CD14-positive monocyte (primary cell): ENCODE results near the gene SLC25A13. TPM values are rescaled to one million over a fixed set of nuclear protein-coding genes. Genes with fewer than 3 reads are reported as not detected.

Experiments
- DNase-seq, 3 donors: peaks; one replicate each; pipeline ENCODE4 v3.0.0-alpha.2; 2011 to 2022
- H2AFZ ChIP-seq: 2 replicates; pipeline ENCODE4 v1.6.0; 2012; ENCODE audit warnings: mild to moderate bottlenecking, low read depth, low read length, inconsistent platforms; ENCODE audit not compliant: insufficient read depth, poor library complexity, severe bottlenecking
- H3K27ac ChIP-seq, 2 donors: 1 replicate in 1 of 2; 2 replicates in 1 of 2; pipeline ENCODE4 v1.5.1; 2012 to 2013; ENCODE audit warnings: low read length in 2 of 2, control low read depth in 1 of 2, inconsistent platforms in 1 of 2, low read depth in 1 of 2, mild to moderate bottlenecking in 1 of 2
- H3K27me3 ChIP-seq, 2 donors: one replicate each; pipeline versions ENCODE4 v1.6.0 to v1.6.1; 2011 to 2013; ENCODE audit warnings: low read length in 2 of 2; ENCODE audit not compliant: control insufficient read depth in 2 of 2, insufficient read depth in 2 of 2
- H3K36me3 ChIP-seq, 2 donors: replicated peaks in 1 of 2; 1 replicate in 1 of 2; 2 replicates in 1 of 2; pipeline versions ENCODE4 v1.5.1 to v1.6.1; 2012 to 2013; ENCODE audit warnings: low read length in 2 of 2, control low read depth in 1 of 2, inconsistent platforms in 1 of 2, mild to moderate bottlenecking in 1 of 2; ENCODE audit not compliant: insufficient read depth in 2 of 2, control insufficient read depth in 1 of 2
- H3K4me1 ChIP-seq, 2 donors: 1 replicate in 1 of 2; 2 replicates in 1 of 2; pipeline versions ENCODE4 v1.5.1 to v1.6.1; 2012 to 2013; ENCODE audit warnings: low read length in 2 of 2, control low read depth in 1 of 2, inconsistent platforms in 1 of 2, mild to moderate bottlenecking in 1 of 2, moderate library complexity in 1 of 2; ENCODE audit not compliant: insufficient read depth in 2 of 2, control insufficient read depth in 1 of 2
- H3K4me2 ChIP-seq: replicated peaks from 2 replicates; pipeline ENCODE3; 2012; ENCODE audit warnings: low read length, moderate library complexity, mild to moderate bottlenecking; ENCODE audit not compliant: poor library complexity, severe bottlenecking; ENCODE audit errors: extremely low read depth
- H3K4me3 ChIP-seq, 3 experiments: fragments of 200-600 bp in 1 of 3; sonication (generic) in 1 of 3; replicated peaks in 1 of 3; 1 replicate in 2 of 3; 2 replicates in 1 of 3; pipeline ENCODE4 v1.5.1; 2011 to 2013; ENCODE audit warnings: low read length in 3 of 3, mild to moderate bottlenecking in 3 of 3, control low read depth in 2 of 3, low read depth in 2 of 3, inconsistent platforms in 1 of 3, moderate library complexity in 1 of 3
- H3K79me2 ChIP-seq: 2 replicates; pipeline ENCODE4 v1.6.0; 2012; ENCODE audit warnings: mild to moderate bottlenecking, control low read depth, inconsistent platforms, low read length, moderate library complexity; ENCODE audit not compliant: insufficient read depth
- H3K9ac ChIP-seq: 2 replicates; pipeline ENCODE4 v1.6.0; 2017; ENCODE audit warnings: low read length, mild to moderate bottlenecking; ENCODE audit not compliant: insufficient read depth, poor library complexity, severe bottlenecking
- H3K9me3 ChIP-seq, 2 donors: replicated peaks in 1 of 2; 1 replicate in 1 of 2; 2 replicates in 1 of 2; pipeline versions ENCODE4 v1.5.1 to v1.6.1; 2012 to 2013; ENCODE audit warnings: low read length in 2 of 2, control low read depth in 1 of 2; ENCODE audit not compliant: control insufficient read depth in 1 of 2, insufficient read depth in 1 of 2
- H4K20me1 ChIP-seq: 2 replicates; pipeline ENCODE4 v1.6.0; 2012; ENCODE audit warnings: mild to moderate bottlenecking, low read length, control low read depth, moderate library complexity; ENCODE audit not compliant: insufficient read depth
- H3K27ac Mint-ChIP-seq, 7 donors: one replicate each; pipeline ENCODE4 v1.8.0; 2020; ENCODE audit warnings: mild to moderate bottlenecking in 7 of 7, mixed read lengths in 7 of 7, moderate library complexity in 6 of 7, inconsistent platforms in 2 of 7
- H3K27me3 Mint-ChIP-seq, 3 donors: one replicate each; pipeline ENCODE4 v1.8.0; 2021 to 2022; ENCODE audit warnings: low read depth in 3 of 3, mild to moderate bottlenecking in 3 of 3, mixed read lengths in 3 of 3, moderate library complexity in 3 of 3, inconsistent platforms in 1 of 3
- H3K36me3 Mint-ChIP-seq, 2 donors: one replicate each; pipeline ENCODE4 v1.8.0; 2020; ENCODE audit warnings: mixed read lengths in 2 of 2, inconsistent platforms in 1 of 2, mild to moderate bottlenecking in 1 of 2
- H3K4me1 Mint-ChIP-seq: one replicate; pipeline ENCODE4 v1.8.0; 2020; ENCODE audit warnings: mild to moderate bottlenecking, mixed read lengths
- H3K4me3 Mint-ChIP-seq, 2 donors: one replicate each; pipeline ENCODE4 v1.8.0; 2020; ENCODE audit warnings: mild to moderate bottlenecking in 2 of 2, mixed read lengths in 2 of 2, moderate library complexity in 1 of 2
- H3K9me3 Mint-ChIP-seq, 7 donors: one replicate each; pipeline ENCODE4 v1.8.0; 2020 to 2022; ENCODE audit warnings: mixed read lengths in 7 of 7, mild to moderate bottlenecking in 6 of 7, moderate library complexity in 6 of 7, inconsistent platforms in 2 of 7
- CTCF ChIP-seq: fragments of 200-600 bp; IDR thresholded peaks from one replicate; pipeline ENCODE4 v1.8.0; 2022; ENCODE audit warnings: antibody characterized with exemption, mild to moderate bottlenecking
- WGBS: methylation state at CpG from one replicate; pipeline ENCODE4 v1.1.5; 2013; ENCODE audit warnings: missing lambda C conversion rate; ENCODE audit not compliant: insufficient coverage; 5-methylcytosine and 5-hydroxymethylcytosine counted together
- intact Hi-C, 2 donors: fragments of 100-400 bp; cut with micrococcal nuclease; formaldehyde crosslinking; loops; one replicate each; pipeline versions ENCODE4 v1.15.0 to v1.15.1; 2023
- polyA plus RNA-seq, 3 donors: library from polyadenylated mRNA; depleted of rRNA in 1 of 3; unstranded in 2 of 3; stranded (reverse) in 1 of 3; fragments of 300-500 nt in 2 of 3; fragments of >200 nt in 1 of 3; fragmentation: Illumina TruSeq in 2 of 3; gene quantifications; 1 replicate in 2 of 3; 2 replicates in 1 of 3; pipeline ENCODE4 v1.2.3, GENCODE V29; 2012 to 2021

SLC25A13 gene
- polyA plus RNA-seq, 3 donors = 12.7 to 15.7 (median 14.4) TPM

GRCh38 chr7:96181174-96181573 is 140.7 kb downstream of the SLC25A13 start:
- no CpG with 5 or more reads among the region's 3 CpGs for WGBS
- Histone ChIP-seq H3K36me3 (peaks cover 48 to 77% of the 10 kb centered on the region in 2 donors), H2AFZ (no peak overlapping the region), H3K79me2 (no peaks in the 10 kb centered on the region), H3K9ac (no peak overlapping the region), H3K4me3 (no peak overlapping the region), H4K20me1 (no peaks in the 10 kb centered on the region), H3K27me3 (no peaks in the 10 kb centered on the region), H3K4me2 (no peak overlapping the region), H3K27ac (no peak overlapping the region), H3K9me3 (no peaks in the 10 kb centered on the region), H3K4me1 (no peaks in the 10 kb centered on the region)
- no peak for TF ChIP-seq CTCF
- no peaks in the 10 kb centered on the region for H3K9me3 Mint-ChIP-seq
- H3K36me3 Mint-ChIP-seq = peaks cover 56 to 61% of the 10 kb centered on the region in 2 donors
- no peak overlapping the region for H3K4me3 Mint-ChIP-seq
- no peaks in the 10 kb centered on the region for H3K4me1 Mint-ChIP-seq
- DNase-seq = no peak
- no peak overlapping the region for H3K27ac Mint-ChIP-seq
- no peaks in the 10 kb centered on the region for H3K27me3 Mint-ChIP-seq
- intact Hi-C loops = no loop called here

GRCh38 chr7:96179837-96180236 is 142.1 kb downstream of the SLC25A13 start:
- no peak overlapping the region for H3K27ac Mint-ChIP-seq
- intact Hi-C loops = no loop called here

More at GRCh38 chr7:96179837-96180236, 142.1 kb downstream of the SLC25A13 start:
- H4K20me1 ChIP-seq = no peaks in the 10 kb centered on the region
- DNase-seq = no peak
- peaks cover 62 to 68% of the 10 kb centered on the region in 2 donors for H3K36me3 Mint-ChIP-seq
- peaks cover 54 to 84% of the 10 kb centered on the region in 2 donors for H3K36me3 ChIP-seq
- no peak overlapping the region for H3K4me3 Mint-ChIP-seq
- H3K27ac ChIP-seq = no peak overlapping the region
- no peak overlapping the region for H2AFZ ChIP-seq
- H3K9me3 ChIP-seq = no peaks in the 10 kb centered on the region
- TF ChIP-seq CTCF = no peak
- H3K9me3 Mint-ChIP-seq = no peaks in the 10 kb centered on the region
- H3K4me1 Mint-ChIP-seq = no peaks in the 10 kb centered on the region
- H3K4me3 ChIP-seq = no peak overlapping the region
- H3K9ac ChIP-seq = no peak overlapping the region
- H3K27me3 Mint-ChIP-seq = no peaks in the 10 kb centered on the region
- no peaks in the 10 kb centered on the region for H3K4me1 ChIP-seq
- no peaks in the 10 kb centered on the region for H3K79me2 ChIP-seq
- no peaks in the 10 kb centered on the region for H3K27me3 ChIP-seq
- H3K4me2 ChIP-seq = no peak overlapping the region
